Kidney glomerular epithelial cell (primary cell): ENCODE results near the gene KCNK15.
A peak's percentile ranks its signal among the peaks of the same experiment; 100 is the strongest.

Experiments used
- DNase-seq: peaks from one replicate; lab custom pipeline; 2025; lab: John Stamatoyannopoulos, UW

Gene KCNK15

GRCh38 chr20:44715499-44716308 is 30.0 kb upstream of the KCNK15 start:
- no peak for DNase-seq

- no peak for DNase-seq
Measured at GRCh38 chr20:44716309-44717106, 29.2 kb upstream of the KCNK15 start.

- no peak for DNase-seq
Measured at GRCh38 chr20:44717986-44718385, 27.7 kb upstream of the KCNK15 start.

GRCh38 chr20:44719841-44720240 is 25.8 kb upstream of the KCNK15 start:
- no peak for DNase-seq

- no peak for DNase-seq
Measured at GRCh38 chr20:44720621-44720996, 25.1 kb upstream of the KCNK15 start.

GRCh38 chr20:44720997-44721784 is 24.5 kb upstream of the KCNK15 start:
- peak; percentile 87 for DNase-seq

GRCh38 chr20:44721785-44722054 is 23.9 kb upstream of the KCNK15 start:
- DNase-seq, result no peak

- no peak for DNase-seq
Measured at GRCh38 chr20:44722990-44723389, 22.7 kb upstream of the KCNK15 start.

GRCh38 chr20:44723391-44723790 is 22.3 kb upstream of the KCNK15 start:
- no peak for DNase-seq

- DNase-seq, result no peak
Measured at GRCh38 chr20:44723798-44724362, 21.8 kb upstream of the KCNK15 start.

- DNase-seq, result no peak
Measured at GRCh38 chr20:44724423-44725091, 21.1 kb upstream of the KCNK15 start.

GRCh38 chr20:44725837-44726236 is 19.8 kb upstream of the KCNK15 start:
- DNase-seq, result no peak

- no peak for DNase-seq
Measured at GRCh38 chr20:44727039-44727438, 18.6 kb upstream of the KCNK15 start.

GRCh38 chr20:44727651-44728050 is 18.0 kb upstream of the KCNK15 start:
- no peak for DNase-seq

GRCh38 chr20:44728801-44729443 is 16.7 kb upstream of the KCNK15 start:
- peak; percentile 95 for DNase-seq

GRCh38 chr20:44730441-44730840 is 15.2 kb upstream of the KCNK15 start:
- DNase-seq, result peak; percentile 82

GRCh38 chr20:44731657-44732056 is 14.0 kb upstream of the KCNK15 start:
- DNase-seq, result no peak

- DNase-seq, result no peak
Measured at GRCh38 chr20:44732327-44732726, 13.3 kb upstream of the KCNK15 start.

- peak; percentile 31 for DNase-seq
Measured at GRCh38 chr20:44733341-44734069, 12.2 kb upstream of the KCNK15 start.

GRCh38 chr20:44734938-44735337 is 10.7 kb upstream of the KCNK15 start:
- peak; percentile 23 for DNase-seq

GRCh38 chr20:44735816-44736169 is 9.9 kb upstream of the KCNK15 start:
- no peak for DNase-seq
